NB4 (cell line): ENCODE results near the gene SHISAL2A.

Source experiments
- CTCF ChIP-seq: IDR thresholded peaks from one replicate; pipeline ENCODE4 v1.5.1; 2012; ENCODE audit warnings: low read depth, low read length
- MAX ChIP-seq: IDR thresholded peaks from 2 replicates; pipeline ENCODE4 v1.6.1; 2011; ENCODE audit warnings: low read depth, low read length
- MYC ChIP-seq: IDR thresholded peaks from 2 replicates; pipeline ENCODE4 v1.6.1; 2011; ENCODE audit warnings: low read depth, low read length
- POLR2A ChIP-seq: IDR thresholded peaks from 2 replicates; pipeline ENCODE4 v1.6.1; 2011; ENCODE audit warnings: mild to moderate bottlenecking; ENCODE audit not compliant: insufficient read length; ENCODE audit errors: extremely low read depth

- TF ChIP-seq POLR2A, result no peak
- TF ChIP-seq CTCF, result no peak
- no peak for TF ChIP-seq MAX
- TF ChIP-seq MYC, result no peak
These were observed 24.7 kb downstream of the SHISAL2A start for GRCh38 chr1:52657702-52658101.
